Vagina (tissue), 2 donors: Measurements from ENCODE around the gene AATK. TPM values are rescaled to one million over a fixed set of nuclear protein-coding genes. Genes with fewer than 3 reads are reported as not detected.

Source experiments
- DNase-seq, 2 donors: peaks; one replicate each; pipeline ENCODE4 v3.0.0-alpha.2; 2017; ENCODE audit errors: extremely low spot score in 2 of 2
- H3K27ac ChIP-seq: fragments of 200-600 bp; sonication (generic); one replicate; pipeline ENCODE4 v1.5.1; 2019
- H3K27me3 ChIP-seq: fragments of 200-600 bp; sonication (generic); one replicate; pipeline ENCODE4 v1.5.1; 2019
- H3K36me3 ChIP-seq, 2 donors: fragments of 200-600 bp; sonication (generic); one replicate each; pipeline ENCODE4 v1.5.1; 2017 to 2019
- H3K4me1 ChIP-seq: fragments of 200-600 bp; sonication (generic); one replicate; pipeline ENCODE4 v1.5.1; 2019
- H3K4me3 ChIP-seq, 2 donors: fragments of 200-600 bp; sonication (generic); 1 replicate in 1 of 2; 2 replicates in 1 of 2; pipeline ENCODE4 v1.5.1; 2016 to 2019
- H3K9me3 ChIP-seq: fragments of 200-600 bp; sonication (generic); one replicate; pipeline ENCODE4 v1.5.1; 2019
- CTCF ChIP-seq, 3 experiments: fragments of 450-650 bp in 2 of 3; fragments of 200-600 bp in 1 of 3; sonication (generic) in 1 of 3; IDR thresholded peaks; one replicate each; pipeline ENCODE4 v1.5.1; 2017 to 2019; ENCODE audit warnings: antibody characterized with exemption in 3 of 3, mild to moderate bottlenecking in 2 of 3, moderate library complexity in 2 of 3
- POLR2A ChIP-seq, 2 donors: fragments of 450-650 bp; IDR thresholded peaks; one replicate each; pipeline ENCODE4 v1.6.1; 2017; ENCODE audit warnings: antibody characterized with exemption in 2 of 2, mild to moderate bottlenecking in 2 of 2, moderate library complexity in 2 of 2
- POLR2AphosphoS5 ChIP-seq, 2 donors: sonication (generic); formaldehyde crosslinking; IDR thresholded peaks; one replicate each; pipeline ENCODE4 v1.9.0; 2017; ENCODE audit warnings: antibody characterized with exemption in 2 of 2, mild to moderate bottlenecking in 2 of 2, low read depth in 1 of 2; ENCODE audit not compliant: insufficient read depth in 1 of 2
- intact Hi-C: fragments of 100-400 bp; cut with DNase I; formaldehyde crosslinking; loops from one replicate; pipeline ENCODE4 v1.15.1; 2023
- total RNA-seq: library from RNA; depleted of rRNA; stranded (reverse); fragments of >200 nt; gene quantifications from one replicate; pipeline ENCODE4 v1.2.3, GENCODE V29; 2016

The AATK gene
- total RNA-seq, 1 donor from 2014 or later, result 6.4 TPM

DNA sequence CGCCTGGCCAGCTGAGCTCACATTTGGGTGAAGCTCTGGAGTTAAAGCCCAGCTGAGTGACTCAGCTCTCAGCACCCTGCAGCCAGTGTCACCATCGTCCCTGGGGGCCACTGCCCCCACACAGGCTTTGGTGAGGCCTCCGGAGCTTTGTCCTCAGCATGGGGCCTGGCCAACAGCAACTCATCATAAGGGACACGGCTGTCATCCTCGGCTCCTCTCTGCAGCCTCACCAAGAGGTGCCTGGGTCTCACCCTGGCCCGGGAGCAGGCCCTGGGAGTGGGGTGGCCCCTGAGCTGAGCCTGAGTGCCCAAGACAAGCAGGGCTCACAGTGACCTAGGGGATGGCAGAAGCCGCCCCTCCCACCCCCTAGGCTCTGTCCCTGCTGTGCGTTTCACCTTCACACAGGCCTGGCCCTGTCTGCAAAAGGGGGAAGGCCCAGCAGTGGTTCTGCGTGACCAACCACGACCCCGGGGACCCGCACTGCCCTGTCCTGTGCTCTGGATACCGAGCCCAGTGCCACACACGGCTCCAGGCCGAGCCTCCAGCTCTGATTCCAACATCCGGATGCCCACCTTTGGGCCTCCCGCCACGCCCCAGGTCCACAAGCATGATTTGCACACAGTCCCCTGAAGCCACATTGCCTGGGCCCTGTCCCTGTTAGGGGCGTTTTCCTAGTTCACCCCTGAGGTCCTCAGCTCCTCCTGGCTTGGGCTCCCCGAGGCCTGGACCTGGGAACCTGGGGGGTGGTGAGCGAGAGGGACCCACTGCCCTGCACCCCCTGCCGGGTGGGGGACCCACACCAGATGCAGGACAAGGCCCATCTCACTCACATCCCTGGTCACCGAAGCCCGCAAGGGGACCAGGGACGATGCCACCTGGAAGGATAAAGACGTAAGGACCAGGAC, 21.8 kb upstream of the AATK start:
- H3K27me3 ChIP-seq, result no peaks in the 10 kb centered on the region
- H3K36me3 ChIP-seq, result no peaks in the 10 kb centered on the region
- no peaks in the 10 kb centered on the region for H3K9me3 ChIP-seq
- no peak for DNase-seq
- H3K4me1 ChIP-seq, result no peaks in the 10 kb centered on the region
- TF ChIP-seq CTCF (IDR thresholded peaks at IDR 0.05) (no peak), POLR2AphosphoS5 (IDR thresholded peaks at IDR 0.05; ENCODE audit: insufficient read depth in 1 of 2, low read depth in 1 of 2) (no peak), POLR2A (IDR thresholded peaks at IDR 0.05) (no peak)
- intact Hi-C loops, result no loop called here
- H3K27ac ChIP-seq, result no peak overlapping the region
- H3K4me3 ChIP-seq, result no peak overlapping the region

DNA sequence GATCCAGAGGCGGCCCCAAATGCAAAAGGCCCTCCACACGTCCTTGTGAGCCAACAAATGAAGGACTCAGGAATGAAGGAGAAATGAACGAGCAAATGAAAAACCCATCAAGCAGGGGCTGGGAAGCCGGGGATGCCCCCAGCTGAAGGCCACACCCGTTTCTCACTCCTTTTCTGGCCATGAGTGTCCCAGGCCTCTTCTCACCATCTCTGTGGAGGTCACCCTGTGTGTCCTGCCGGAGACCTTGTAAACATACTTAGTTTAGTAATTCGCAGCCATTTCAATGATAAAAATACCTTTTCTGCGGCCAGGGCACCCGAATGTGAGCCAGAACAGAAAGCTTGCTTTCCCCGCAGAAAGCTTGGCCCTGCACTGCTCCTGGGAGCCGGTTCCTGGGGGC, 21.1 kb upstream of the AATK start:
- Histone ChIP-seq H3K27me3 (no peaks in the 10 kb centered on the region), H3K4me1 (no peaks in the 10 kb centered on the region), H3K9me3 (no peaks in the 10 kb centered on the region), H3K36me3 (no peaks in the 10 kb centered on the region), H3K4me3 (no peak overlapping the region), H3K27ac (no peak overlapping the region)
- TF ChIP-seq POLR2AphosphoS5 (IDR thresholded peaks at IDR 0.05; ENCODE audit: insufficient read depth in 1 of 2, low read depth in 1 of 2) (no peak), POLR2A (IDR thresholded peaks at IDR 0.05) (no peak), CTCF (IDR thresholded peaks at IDR 0.05) (no peak)
- intact Hi-C loops, result no loop called here
- DNase-seq, result no peak

- no peaks in the 10 kb centered on the region for H3K36me3 ChIP-seq
- intact Hi-C loops, result no loop called here
- TF ChIP-seq CTCF (IDR thresholded peaks at IDR 0.05) (no peak), POLR2AphosphoS5 (IDR thresholded peaks at IDR 0.05; ENCODE audit: insufficient read depth in 1 of 2, low read depth in 1 of 2) (no peak), POLR2A (IDR thresholded peaks at IDR 0.05) (no peak)
- H3K27me3 ChIP-seq, result no peaks in the 10 kb centered on the region
- H3K4me3 ChIP-seq, result no peak overlapping the region
- H3K27ac ChIP-seq, result no peak overlapping the region
- H3K4me1 ChIP-seq, result no peaks in the 10 kb centered on the region
- no peaks in the 10 kb centered on the region for H3K9me3 ChIP-seq
- DNase-seq, result no peak
These were observed 20.2 kb upstream of the AATK start for GRCh38 chr17:81186203-81186602.

- Histone ChIP-seq H3K4me1 (no peaks in the 10 kb centered on the region), H3K4me3 (no peak overlapping the region), H3K36me3 (no peaks in the 10 kb centered on the region), H3K27me3 (no peaks in the 10 kb centered on the region), H3K9me3 (no peaks in the 10 kb centered on the region), H3K27ac (no peak overlapping the region)
- TF ChIP-seq POLR2AphosphoS5 (IDR thresholded peaks at IDR 0.05; ENCODE audit: insufficient read depth in 1 of 2, low read depth in 1 of 2) (no peak), CTCF (IDR thresholded peaks at IDR 0.05) (no peak), POLR2A (IDR thresholded peaks at IDR 0.05) (no peak)
- intact Hi-C loops, result no loop called here
- DNase-seq, result no peak
These were observed 18.5 kb upstream of the AATK start for GRCh38 chr17:81184555-81184954.

DNA sequence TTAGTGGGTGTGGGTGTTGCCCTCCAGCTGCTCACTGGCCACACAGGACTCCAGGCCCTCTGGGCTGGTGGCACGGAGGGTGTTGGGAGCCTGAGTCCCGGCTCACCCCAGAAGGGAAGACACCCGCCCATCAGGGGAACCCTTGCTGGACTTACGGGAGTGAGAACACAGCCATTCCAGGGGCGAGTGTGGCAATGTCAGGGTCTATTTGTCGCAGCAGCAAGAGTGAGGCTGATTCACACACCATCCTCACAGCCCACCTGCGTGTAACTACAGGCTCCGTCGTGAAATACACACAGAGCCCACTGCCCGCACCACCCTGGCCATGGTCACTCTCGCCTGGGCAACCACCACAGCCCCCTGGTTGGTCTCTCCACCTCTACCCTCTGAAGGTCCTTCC, 17.8 kb upstream of the AATK start:
- DNase-seq, result no peak
- no peaks in the 10 kb centered on the region for H3K36me3 ChIP-seq
- H3K4me3 ChIP-seq, result no peak overlapping the region
- intact Hi-C loops, result no loop called here
- H3K9me3 ChIP-seq, result no peaks in the 10 kb centered on the region
- no peak overlapping the region for H3K27ac ChIP-seq
- no peaks in the 10 kb centered on the region for H3K27me3 ChIP-seq
- TF ChIP-seq POLR2A (IDR thresholded peaks at IDR 0.05), result no peak
- TF ChIP-seq POLR2AphosphoS5 (IDR thresholded peaks at IDR 0.05; ENCODE audit: insufficient read depth in 1 of 2, low read depth in 1 of 2), result no peak
- no peak for TF ChIP-seq CTCF (IDR thresholded peaks at IDR 0.05)
- no peaks in the 10 kb centered on the region for H3K4me1 ChIP-seq
